Ishikawa (cell line): ENCODE results near the gene MYH7.

Experiments used
- CEBPB ChIP-seq: IDR thresholded peaks from 2 replicates; pipeline ENCODE4 v1.6.1; 2012
- CREB1 ChIP-seq: IDR thresholded peaks from 2 replicates; pipeline ENCODE4 v1.6.1; 2012; ENCODE audit warnings: low read depth
- EGR1 ChIP-seq: IDR thresholded peaks from 2 replicates; pipeline ENCODE4 v1.6.1; 2012
- EP300 ChIP-seq: IDR thresholded peaks from 2 replicates; pipeline ENCODE4 v1.6.1; 2012; ENCODE audit warnings: borderline replicate concordance
- FOXM1 ChIP-seq: IDR thresholded peaks from 2 replicates; pipeline ENCODE4 v1.6.1; 2012; ENCODE audit warnings: low read depth, borderline replicate concordance
- NFIC ChIP-seq: IDR thresholded peaks from 2 replicates; pipeline ENCODE4 v1.6.1; 2012
- RAD21 ChIP-seq: IDR thresholded peaks from 2 replicates; pipeline ENCODE4 v1.6.1; 2012; ENCODE audit warnings: low read depth
- TAF1 ChIP-seq: IDR thresholded peaks from 2 replicates; pipeline ENCODE4 v1.6.1; 2012; ENCODE audit warnings: low read depth, mild to moderate bottlenecking
- TCF12 ChIP-seq: IDR thresholded peaks from 2 replicates; pipeline ENCODE4 v1.6.1; 2012; ENCODE audit warnings: low read depth
- TEAD4 ChIP-seq: IDR thresholded peaks from 2 replicates; pipeline ENCODE4 v1.6.1; 2012
- YY1 ChIP-seq: IDR thresholded peaks from 2 replicates; pipeline ENCODE4 v1.6.1; 2012; ENCODE audit warnings: low read depth
- ZBTB7A ChIP-seq: IDR thresholded peaks from 2 replicates; pipeline ENCODE4 v1.6.1; 2012; ENCODE audit warnings: low read depth
- TF ChIP-seq, protein P1 (sequence below): IDR thresholded peaks from 2 replicates; pipeline ENCODE4 v1.6.1; 2012
- TF ChIP-seq, protein P2 (sequence below): IDR thresholded peaks from 2 replicates; pipeline ENCODE4 v1.6.1; 2012; ENCODE audit warnings: low read depth, mild to moderate bottlenecking
- TF ChIP-seq, protein P3 (sequence below): IDR thresholded peaks from 2 replicates; pipeline ENCODE4 v1.6.1; 2012

The MYH7 gene

DNA sequence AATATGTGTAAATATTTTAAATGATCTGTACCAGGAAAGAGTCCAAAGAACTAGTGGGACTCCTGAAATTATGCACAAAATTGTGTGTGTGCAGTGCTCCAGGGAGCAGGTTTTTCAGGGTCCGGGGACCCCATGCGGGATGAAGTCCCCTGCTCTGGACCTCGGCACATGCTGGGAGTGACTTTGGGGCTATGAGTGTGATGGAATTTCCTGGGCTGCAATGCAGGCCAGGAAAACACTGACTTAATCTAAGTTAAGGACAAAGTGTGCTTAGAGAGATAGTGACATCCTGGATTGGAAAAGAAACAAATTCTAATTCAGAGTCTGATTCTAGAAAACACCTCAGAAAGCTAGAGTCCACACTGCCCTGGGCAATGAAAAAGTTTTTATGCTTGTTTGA lies 21.2 kb downstream of the MYH7 start:
- TF ChIP-seq, protein P1, sequence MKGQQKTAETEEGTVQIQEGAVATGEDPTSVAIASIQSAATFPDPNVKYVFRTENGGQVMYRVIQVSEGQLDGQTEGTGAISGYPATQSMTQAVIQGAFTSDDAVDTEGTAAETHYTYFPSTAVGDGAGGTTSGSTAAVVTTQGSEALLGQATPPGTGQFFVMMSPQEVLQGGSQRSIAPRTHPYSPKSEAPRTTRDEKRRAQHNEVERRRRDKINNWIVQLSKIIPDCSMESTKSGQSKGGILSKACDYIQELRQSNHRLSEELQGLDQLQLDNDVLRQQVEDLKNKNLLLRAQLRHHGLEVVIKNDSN: no peak
- TF ChIP-seq CREB1 (no peak), TEAD4 (no peak), ZBTB7A (no peak), YY1 (no peak), NFIC (no peak), EP300 (no peak), EGR1 (no peak), TAF1 (no peak), TCF12 (no peak), RAD21 (no peak), CEBPB (no peak), FOXM1 (no peak)
- TF ChIP-seq, protein P2, sequence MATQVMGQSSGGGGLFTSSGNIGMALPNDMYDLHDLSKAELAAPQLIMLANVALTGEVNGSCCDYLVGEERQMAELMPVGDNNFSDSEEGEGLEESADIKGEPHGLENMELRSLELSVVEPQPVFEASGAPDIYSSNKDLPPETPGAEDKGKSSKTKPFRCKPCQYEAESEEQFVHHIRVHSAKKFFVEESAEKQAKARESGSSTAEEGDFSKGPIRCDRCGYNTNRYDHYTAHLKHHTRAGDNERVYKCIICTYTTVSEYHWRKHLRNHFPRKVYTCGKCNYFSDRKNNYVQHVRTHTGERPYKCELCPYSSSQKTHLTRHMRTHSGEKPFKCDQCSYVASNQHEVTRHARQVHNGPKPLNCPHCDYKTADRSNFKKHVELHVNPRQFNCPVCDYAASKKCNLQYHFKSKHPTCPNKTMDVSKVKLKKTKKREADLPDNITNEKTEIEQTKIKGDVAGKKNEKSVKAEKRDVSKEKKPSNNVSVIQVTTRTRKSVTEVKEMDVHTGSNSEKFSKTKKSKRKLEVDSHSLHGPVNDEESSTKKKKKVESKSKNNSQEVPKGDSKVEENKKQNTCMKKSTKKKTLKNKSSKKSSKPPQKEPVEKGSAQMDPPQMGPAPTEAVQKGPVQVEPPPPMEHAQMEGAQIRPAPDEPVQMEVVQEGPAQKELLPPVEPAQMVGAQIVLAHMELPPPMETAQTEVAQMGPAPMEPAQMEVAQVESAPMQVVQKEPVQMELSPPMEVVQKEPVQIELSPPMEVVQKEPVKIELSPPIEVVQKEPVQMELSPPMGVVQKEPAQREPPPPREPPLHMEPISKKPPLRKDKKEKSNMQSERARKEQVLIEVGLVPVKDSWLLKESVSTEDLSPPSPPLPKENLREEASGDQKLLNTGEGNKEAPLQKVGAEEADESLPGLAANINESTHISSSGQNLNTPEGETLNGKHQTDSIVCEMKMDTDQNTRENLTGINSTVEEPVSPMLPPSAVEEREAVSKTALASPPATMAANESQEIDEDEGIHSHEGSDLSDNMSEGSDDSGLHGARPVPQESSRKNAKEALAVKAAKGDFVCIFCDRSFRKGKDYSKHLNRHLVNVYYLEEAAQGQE: no peak
- TF ChIP-seq, protein P3, sequence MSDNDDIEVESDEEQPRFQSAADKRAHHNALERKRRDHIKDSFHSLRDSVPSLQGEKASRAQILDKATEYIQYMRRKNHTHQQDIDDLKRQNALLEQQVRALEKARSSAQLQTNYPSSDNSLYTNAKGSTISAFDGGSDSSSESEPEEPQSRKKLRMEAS: no peak

DNA sequence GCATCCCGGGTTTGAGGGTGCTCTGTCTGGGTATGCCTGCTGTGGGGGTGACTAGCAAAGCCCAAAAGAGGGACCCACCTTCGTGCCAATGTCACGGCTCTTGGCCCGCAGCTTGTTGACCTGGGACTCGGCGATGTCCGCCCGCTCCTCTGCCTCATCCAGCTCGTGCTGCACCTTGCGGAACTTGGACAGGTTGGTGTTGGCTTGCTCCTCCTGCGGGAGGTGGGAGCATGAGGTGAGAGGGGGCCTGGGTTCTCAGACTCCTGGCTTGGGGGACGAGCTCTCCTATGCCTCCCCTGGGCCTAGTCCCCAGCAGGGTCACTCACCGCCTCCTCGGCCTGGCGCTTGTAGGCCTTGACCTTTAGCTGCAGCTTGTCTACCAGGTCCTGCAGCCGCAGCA lies 21.8 kb downstream of the MYH7 start:
- TF ChIP-seq CREB1 (no peak), CEBPB (no peak), RAD21 (no peak), EGR1 (no peak), TEAD4 (no peak), TAF1 (no peak), NFIC (no peak), ZBTB7A (no peak), YY1 (no peak)
- TF ChIP-seq, protein P3: no peak
- TF ChIP-seq, protein P1: no peak

DNA sequence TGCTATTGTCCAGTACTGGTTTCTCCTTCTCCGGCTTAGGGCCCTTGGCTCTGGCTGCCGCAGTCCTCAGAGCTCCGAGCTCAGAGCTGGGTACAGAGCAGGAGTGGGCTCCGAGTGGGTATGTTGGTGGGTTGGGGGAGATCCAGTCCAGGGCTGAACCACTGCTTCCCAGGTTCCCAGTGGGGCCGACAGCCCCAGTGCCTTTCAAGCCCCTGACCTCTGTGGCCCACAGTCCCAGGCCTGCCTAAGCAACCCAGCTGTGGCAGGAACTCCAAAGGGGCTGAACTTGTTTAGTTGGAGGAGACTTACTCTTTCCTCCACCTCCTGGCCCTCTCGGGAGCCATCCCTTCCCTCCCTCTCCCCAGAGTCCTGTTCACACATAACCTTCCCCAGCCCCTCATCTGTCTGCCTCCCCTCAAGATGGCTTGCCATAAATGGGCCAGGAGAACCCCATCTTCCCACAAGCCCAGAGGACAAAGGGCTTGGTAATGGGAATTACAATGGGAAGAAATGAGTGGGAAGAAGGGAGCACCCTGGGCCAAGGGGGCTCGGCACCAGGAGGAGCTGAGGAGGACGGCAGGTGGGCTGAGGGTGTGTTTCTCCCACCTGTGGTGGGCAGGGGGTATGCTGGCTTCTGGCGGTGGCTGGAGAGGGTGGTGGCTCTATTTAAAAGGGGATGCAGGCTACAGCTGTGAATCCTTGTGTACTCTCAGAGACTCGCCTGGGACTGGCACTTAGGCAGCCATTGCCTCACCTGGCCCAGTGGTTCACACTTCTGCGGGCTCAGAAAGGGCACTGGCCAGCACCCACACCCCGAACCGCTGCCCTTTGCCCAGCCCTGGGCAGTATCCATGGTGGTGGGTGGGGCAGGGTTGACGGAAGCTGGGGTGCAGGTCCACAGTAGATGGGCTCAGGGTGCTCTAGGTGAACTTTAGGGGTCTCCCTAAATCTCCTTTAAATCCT lies 23.6 kb downstream of the MYH7 start:
- no peak for TF ChIP-seq EGR1
- TF ChIP-seq, protein P2: no peak
- TF ChIP-seq FOXM1: no peak
- TF ChIP-seq CEBPB: no peak
- no peak for TF ChIP-seq YY1

DNA sequence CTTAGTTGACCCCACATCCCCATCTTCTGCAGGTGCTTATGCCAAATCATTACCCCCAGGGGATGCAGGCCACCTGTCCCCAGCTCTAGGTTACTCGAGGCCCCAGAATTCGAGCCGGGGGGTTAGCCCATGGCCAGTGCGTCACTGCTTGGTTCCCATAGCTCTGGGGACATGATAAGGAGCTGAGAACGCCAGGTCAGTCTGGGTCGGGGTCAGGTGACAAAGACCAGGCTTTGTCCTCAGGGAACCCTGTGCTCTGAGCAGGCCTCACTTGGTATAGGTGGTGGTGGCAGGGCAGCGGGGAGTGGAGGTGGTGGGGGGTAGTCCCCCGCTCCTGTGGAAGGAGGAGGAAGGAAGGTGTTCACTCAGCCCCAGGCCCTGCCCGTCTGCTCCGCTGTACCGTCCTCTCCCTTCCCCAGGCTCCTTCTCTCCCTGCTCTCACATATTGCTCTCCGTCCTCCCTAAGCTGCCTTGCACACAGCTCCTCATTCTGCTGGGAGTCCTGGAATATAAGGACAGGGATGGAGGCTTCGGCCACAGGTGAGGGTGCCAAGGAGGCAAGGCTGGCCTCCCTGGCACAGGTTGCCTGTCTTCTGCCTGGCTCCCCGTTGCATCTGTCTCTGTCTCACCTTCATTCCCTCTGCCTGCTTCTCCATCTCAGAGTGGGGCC lies 25.4 kb downstream of the MYH7 start:
- TF ChIP-seq, protein P2: no peak
- no peak for TF ChIP-seq TCF12
- no peak for TF ChIP-seq EP300
- no peak for TF ChIP-seq TAF1
- TF ChIP-seq, protein P1: no peak
- TF ChIP-seq, protein P3: no peak
- TF ChIP-seq EGR1: no peak
- no peak for TF ChIP-seq NFIC
- no peak for TF ChIP-seq YY1
- TF ChIP-seq TEAD4: no peak
- TF ChIP-seq CREB1: no peak
- no peak for TF ChIP-seq CEBPB
- no peak for TF ChIP-seq ZBTB7A
- no peak for TF ChIP-seq FOXM1
- no peak for TF ChIP-seq RAD21
